ENCODE results near the gene TGFBI.

Gene TGFBI

DNA sequence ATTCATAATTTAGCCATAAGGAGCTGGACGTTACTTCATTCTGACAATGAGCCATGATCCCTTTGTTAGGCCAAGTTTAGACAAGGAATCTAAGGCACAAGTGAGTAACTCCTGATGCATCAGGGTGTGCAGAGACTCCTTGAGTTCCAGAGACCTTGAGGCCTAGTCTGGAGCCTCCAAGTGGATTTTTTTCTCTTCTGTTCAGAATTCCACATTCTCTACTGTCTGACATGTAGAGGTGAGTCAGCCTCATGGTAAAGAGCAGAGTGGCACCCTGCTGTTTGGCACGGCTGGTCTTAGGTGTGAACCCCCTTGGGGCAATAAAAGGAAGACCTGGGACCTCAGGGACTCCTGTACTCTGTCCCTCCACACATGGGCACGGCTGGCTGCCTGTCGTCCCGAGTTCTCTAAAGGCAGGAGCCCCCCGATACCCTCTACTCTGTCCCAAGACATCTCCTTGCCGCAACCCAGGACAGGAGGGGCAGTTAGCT, 22.0 kb upstream of the TGFBI start:
- Histone ChIP-seq H3K4me1 (ENCODE audit: control insufficient read depth, insufficient read depth, low read length) (no peaks in the 10 kb centered on the region), H3K36me3 (ENCODE audit: control insufficient read depth, insufficient read depth, low read length) (no peaks in the 10 kb centered on the region)

DNA sequence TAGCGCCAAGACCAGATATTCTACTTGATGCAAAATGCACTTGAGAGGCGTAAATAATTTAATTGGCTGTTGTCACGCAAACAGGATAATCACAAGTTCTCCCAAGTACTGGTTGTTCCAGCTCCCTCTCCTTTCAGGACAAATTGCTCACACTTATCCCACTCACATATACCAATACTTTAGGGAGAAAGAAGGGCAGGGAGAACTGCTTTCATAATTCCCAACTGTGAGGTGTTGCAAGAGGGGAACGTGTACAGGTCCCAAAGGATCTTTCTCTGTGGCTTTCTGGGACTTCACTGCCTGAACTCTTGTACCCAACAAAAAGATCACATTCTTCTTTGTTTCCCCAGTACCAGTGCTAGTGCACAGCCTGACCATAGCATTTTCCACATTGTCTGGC, 21.5 kb upstream of the TGFBI start:
- Histone ChIP-seq H3K4me3 (ENCODE audit: low read length) (no peak overlapping the region), H3K4me1 (ENCODE audit: control insufficient read depth, insufficient read depth, low read length) (no peaks in the 10 kb centered on the region), H3K36me3 (ENCODE audit: control insufficient read depth, insufficient read depth, low read length) (no peaks in the 10 kb centered on the region), H3K9ac (ENCODE audit: low read length) (no peak overlapping the region), H3K27me3 (ENCODE audit: control insufficient read depth, insufficient read depth, low read length) (no peaks in the 10 kb centered on the region), H3K9me3 (ENCODE audit: control insufficient read depth, low read length) (no peaks in the 10 kb centered on the region)

More for the DNA sequence above, 22.0 kb upstream of the TGFBI start:
- Histone ChIP-seq H3K9ac (ENCODE audit: low read length) (no peak overlapping the region), H3K27me3 (ENCODE audit: control insufficient read depth, insufficient read depth, low read length) (no peaks in the 10 kb centered on the region), H3K9me3 (ENCODE audit: control insufficient read depth, low read length) (no peaks in the 10 kb centered on the region), H3K4me3 (ENCODE audit: low read length) (no peak overlapping the region)

GRCh38 chr5:136011414-136012001, 17.3 kb upstream of the TGFBI start:
- H3K4me3 ChIP-seq (ENCODE audit: low read length) = no peak overlapping the region
- no peaks in the 10 kb centered on the region for H3K36me3 ChIP-seq (ENCODE audit: control insufficient read depth, insufficient read depth, low read length)
- H3K9ac ChIP-seq (ENCODE audit: low read length) = no peak overlapping the region
- no peaks in the 10 kb centered on the region for H3K4me1 ChIP-seq (ENCODE audit: control insufficient read depth, insufficient read depth, low read length)
- H3K9me3 ChIP-seq (ENCODE audit: control insufficient read depth, low read length) = no peaks in the 10 kb centered on the region
- H3K27me3 ChIP-seq (ENCODE audit: control insufficient read depth, insufficient read depth, low read length) = no peaks in the 10 kb centered on the region

- Histone ChIP-seq H3K27me3 (ENCODE audit: control insufficient read depth, insufficient read depth, low read length) (no peaks in the 10 kb centered on the region), H3K36me3 (ENCODE audit: control insufficient read depth, insufficient read depth, low read length) (no peaks in the 10 kb centered on the region), H3K4me1 (ENCODE audit: control insufficient read depth, insufficient read depth, low read length) (no peaks in the 10 kb centered on the region), H3K9me3 (ENCODE audit: control insufficient read depth, low read length) (no peaks in the 10 kb centered on the region), H3K9ac (ENCODE audit: low read length) (no peak overlapping the region), H3K4me3 (ENCODE audit: low read length) (no peak overlapping the region)
Observed at GRCh38 chr5:136012041-136012804, 16.6 kb upstream of the TGFBI start.

DNA sequence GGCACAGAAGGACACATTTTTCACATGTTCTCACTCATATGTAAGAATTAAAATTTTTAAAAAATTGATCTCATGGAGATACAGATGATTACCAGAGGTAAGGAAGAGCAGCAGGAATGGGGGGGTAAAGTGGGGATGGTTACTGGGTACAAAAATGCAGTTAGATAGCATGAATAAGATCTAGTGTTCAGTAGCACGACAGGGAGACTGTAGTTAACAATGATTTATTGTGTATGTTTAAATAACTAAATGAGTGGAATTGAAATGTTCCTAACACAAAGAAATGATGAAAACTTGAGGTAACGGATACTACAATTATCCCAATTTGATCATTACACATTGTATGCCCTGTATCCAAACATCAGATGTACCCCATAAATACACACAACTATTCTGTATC, 15.2 kb upstream of the TGFBI start:
- Histone ChIP-seq H3K4me3 (ENCODE audit: low read length) (no peak overlapping the region), H3K4me1 (ENCODE audit: control insufficient read depth, insufficient read depth, low read length) (no peaks in the 10 kb centered on the region), H3K9ac (ENCODE audit: low read length) (no peak overlapping the region), H3K36me3 (ENCODE audit: control insufficient read depth, insufficient read depth, low read length) (no peaks in the 10 kb centered on the region), H3K9me3 (ENCODE audit: control insufficient read depth, low read length) (no peaks in the 10 kb centered on the region), H3K27me3 (ENCODE audit: control insufficient read depth, insufficient read depth, low read length) (no peaks in the 10 kb centered on the region)

GRCh38 chr5:136014049-136015002, 14.5 kb upstream of the TGFBI start:
- Histone ChIP-seq H3K27me3 (ENCODE audit: control insufficient read depth, insufficient read depth, low read length) (no peaks in the 10 kb centered on the region), H3K4me3 (ENCODE audit: low read length) (no peak overlapping the region), H3K36me3 (ENCODE audit: control insufficient read depth, insufficient read depth, low read length) (no peaks in the 10 kb centered on the region), H3K4me1 (ENCODE audit: control insufficient read depth, insufficient read depth, low read length) (no peaks in the 10 kb centered on the region), H3K9me3 (ENCODE audit: control insufficient read depth, low read length) (no peaks in the 10 kb centered on the region), H3K9ac (ENCODE audit: low read length) (no peak overlapping the region)

GRCh38 chr5:136015003-136015375, 13.8 kb upstream of the TGFBI start:
- Histone ChIP-seq H3K36me3 (ENCODE audit: control insufficient read depth, insufficient read depth, low read length) (no peaks in the 10 kb centered on the region), H3K9ac (ENCODE audit: low read length) (no peak overlapping the region), H3K4me1 (ENCODE audit: control insufficient read depth, insufficient read depth, low read length) (no peaks in the 10 kb centered on the region), H3K27me3 (ENCODE audit: control insufficient read depth, insufficient read depth, low read length) (no peaks in the 10 kb centered on the region), H3K4me3 (ENCODE audit: low read length) (no peak overlapping the region), H3K9me3 (ENCODE audit: control insufficient read depth, low read length) (no peaks in the 10 kb centered on the region)

GRCh38 chr5:136015966-136016650, 12.7 kb upstream of the TGFBI start:
- no peaks in the 10 kb centered on the region for H3K27me3 ChIP-seq (ENCODE audit: control insufficient read depth, insufficient read depth, low read length)
- no peak overlapping the region for H3K9ac ChIP-seq (ENCODE audit: low read length)
- no peaks in the 10 kb centered on the region for H3K9me3 ChIP-seq (ENCODE audit: control insufficient read depth, low read length)
- H3K4me1 ChIP-seq (ENCODE audit: control insufficient read depth, insufficient read depth, low read length) = peaks cover 5% of the 10 kb centered on the region
- H3K36me3 ChIP-seq (ENCODE audit: control insufficient read depth, insufficient read depth, low read length) = no peaks in the 10 kb centered on the region
- H3K4me3 ChIP-seq (ENCODE audit: low read length) = no peak overlapping the region

DNA sequence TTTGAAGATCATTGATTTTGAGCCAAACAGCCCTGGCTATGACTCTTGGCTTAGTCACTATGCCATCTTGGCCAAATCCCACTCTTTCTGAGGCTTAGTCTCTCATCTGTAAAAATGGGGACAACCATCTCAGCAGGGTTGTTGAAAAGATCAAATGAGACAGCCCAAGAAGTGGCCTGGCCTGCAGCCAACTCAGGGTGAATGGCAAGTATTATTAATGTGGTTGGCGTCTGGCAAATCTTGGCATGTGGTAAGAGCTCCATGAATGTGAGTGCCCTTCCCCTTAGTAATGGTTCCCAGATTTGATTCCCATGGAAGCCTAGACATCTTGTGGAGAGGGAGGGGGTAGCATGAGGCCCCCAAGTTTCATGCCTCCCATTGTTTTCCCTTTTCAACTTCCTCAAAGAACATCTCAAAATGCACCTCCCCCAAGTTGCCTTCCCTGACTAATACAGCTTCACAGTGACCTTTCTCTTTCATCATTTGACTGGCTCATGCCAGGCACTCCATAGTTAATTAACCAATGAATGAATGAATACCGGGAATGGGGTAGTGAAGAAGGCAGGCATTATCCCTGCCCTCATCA, 11.8 kb upstream of the TGFBI start:
- Histone ChIP-seq H3K9me3 (ENCODE audit: control insufficient read depth, low read length) (no peaks in the 10 kb centered on the region), H3K4me3 (ENCODE audit: low read length) (no peak overlapping the region), H3K9ac (ENCODE audit: low read length) (no peak overlapping the region), H3K27me3 (ENCODE audit: control insufficient read depth, insufficient read depth, low read length) (no peaks in the 10 kb centered on the region), H3K4me1 (ENCODE audit: control insufficient read depth, insufficient read depth, low read length) (peaks cover 5% of the 10 kb centered on the region), H3K36me3 (ENCODE audit: control insufficient read depth, insufficient read depth, low read length) (no peaks in the 10 kb centered on the region)

GRCh38 chr5:136018814-136019783, 9.7 kb upstream of the TGFBI start:
- H3K27me3 ChIP-seq (ENCODE audit: control insufficient read depth, insufficient read depth, low read length) = no peaks in the 10 kb centered on the region
- H3K4me3 ChIP-seq (ENCODE audit: low read length) = no peak overlapping the region
- no peaks in the 10 kb centered on the region for H3K36me3 ChIP-seq (ENCODE audit: control insufficient read depth, insufficient read depth, low read length)
- no peak overlapping the region for H3K9ac ChIP-seq (ENCODE audit: low read length)
- peaks cover 5% of the 10 kb centered on the region for H3K4me1 ChIP-seq (ENCODE audit: control insufficient read depth, insufficient read depth, low read length)
- H3K9me3 ChIP-seq (ENCODE audit: control insufficient read depth, low read length) = no peaks in the 10 kb centered on the region

Data from mucosa of stomach (tissue), 1 donor.